ENCODE results near the gene KRT84. TPM values are rescaled to one million over a fixed set of nuclear protein-coding genes. Genes with fewer than 3 reads are reported as not detected.

Gene KRT84
- polyA plus RNA-seq, 1 donor from 2014 or later, result not detected

Other genes with a start within 250 kb of the KRT84 start
- gene KRT80, start 193.6 kb downstream of the KRT84 start, polyA plus RNA-seq, result not detected in 2 replicates
- gene KRT7, start 152.4 kb downstream of the KRT84 start, polyA plus RNA-seq, result not detected in 2 replicates
- gene KRT86, start 111.0 kb downstream of the KRT84 start, polyA plus RNA-seq, result not detected in 2 replicates
- gene KRT81, start 94.1 kb downstream of the KRT84 start, polyA plus RNA-seq, result not detected in 2 replicates
- gene KRT83, start 64.3 kb downstream of the KRT84 start, polyA plus RNA-seq, result not detected in 2 replicates
- gene KRT85, start 18.2 kb downstream of the KRT84 start, polyA plus RNA-seq, result not detected in 2 replicates
- not detected in 2 replicates for gene KRT82, start 20.7 kb upstream of the KRT84 start, polyA plus RNA-seq
- gene KRT75, start 48.7 kb upstream of the KRT84 start, polyA plus RNA-seq, result not detected in 2 replicates
- not detected in 2 replicates for gene KRT6B, start 66.5 kb upstream of the KRT84 start, polyA plus RNA-seq
- not detected in 2 replicates for gene KRT6C, start 88.2 kb upstream of the KRT84 start, polyA plus RNA-seq
- gene KRT6A, start 107.6 kb upstream of the KRT84 start, polyA plus RNA-seq, result not detected in 2 replicates
- gene KRT5, start 134.7 kb upstream of the KRT84 start, polyA plus RNA-seq, result not detected in 2 replicates
- not detected in 2 replicates for gene KRT71, start 167.5 kb upstream of the KRT84 start, polyA plus RNA-seq
- gene KRT74, start 188.2 kb upstream of the KRT84 start, polyA plus RNA-seq, result not detected in 2 replicates
- not detected in 2 replicates for gene KRT72, start 215.8 kb upstream of the KRT84 start, polyA plus RNA-seq
- gene KRT73, start 232.9 kb upstream of the KRT84 start, polyA plus RNA-seq, result not detected in 2 replicates